Measurements from ENCODE around the gene BNIP3.
"Not testable (repeated sequence)": the region's sequence is repeated elsewhere in the genome, so short reads cannot be mapped to it uniquely, and the experiment has no call there.

BNIP3 gene

GRCh38 chr10:131949908-131950307, 31.8 kb downstream of the BNIP3 start:
- not testable (repeated sequence) for DNase-seq (ENCODE audit: low read depth in 2 of 2)

DNA sequence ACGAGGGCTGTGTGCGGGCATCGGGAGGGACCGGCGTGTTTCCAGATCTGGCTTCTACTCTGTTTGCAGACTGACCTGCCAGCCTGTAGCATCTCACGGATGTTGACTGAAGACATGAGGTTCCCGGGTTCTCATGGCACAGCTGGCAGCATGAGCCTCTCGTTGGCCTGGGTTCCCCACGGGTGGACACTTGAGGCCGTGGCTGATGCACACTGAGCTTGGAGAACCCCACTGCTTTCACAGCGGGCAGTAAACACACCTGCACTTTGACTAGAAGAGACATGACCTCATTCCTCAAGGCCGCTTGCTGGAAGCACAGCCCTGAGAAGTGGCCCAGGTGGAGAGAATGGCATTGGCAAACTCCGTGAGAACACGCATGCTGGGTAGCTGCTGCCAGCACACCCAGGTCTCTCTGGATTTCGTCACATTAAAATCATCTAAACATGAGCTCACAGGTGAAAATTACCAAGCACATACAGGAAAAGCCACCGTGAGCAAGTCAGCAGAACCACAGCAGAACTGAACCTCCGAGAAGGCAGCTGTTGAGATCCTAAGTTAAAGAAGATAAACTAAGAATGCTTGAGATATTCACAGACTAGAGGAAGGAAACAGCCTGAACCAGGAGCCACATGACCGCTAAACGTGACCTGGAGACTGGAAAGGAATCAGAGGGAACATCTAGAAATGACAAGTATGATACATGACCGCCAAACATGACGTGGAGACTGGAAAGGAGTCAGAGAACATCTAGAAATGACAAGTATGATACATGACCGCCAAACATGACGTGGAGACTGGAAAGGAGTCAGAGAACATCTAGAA, 32.5 kb downstream of the BNIP3 start:
- no peak for DNase-seq (ENCODE audit: low read depth in 2 of 2)

- no peak for DNase-seq (ENCODE audit: low read depth in 2 of 2)
These were observed 33.2 kb downstream of the BNIP3 start for GRCh38 chr10:131948501-131948900.

- no peak for DNase-seq (ENCODE audit: low read depth in 2 of 2)
These were observed 33.9 kb downstream of the BNIP3 start for GRCh38 chr10:131947631-131948347.

- no peak for DNase-seq (ENCODE audit: low read depth in 2 of 2)
These were observed 34.8 kb downstream of the BNIP3 start for GRCh38 chr10:131946880-131947279.

- DNase-seq (ENCODE audit: low read depth in 2 of 2): no peak
These were observed 35.4 kb downstream of the BNIP3 start for GRCh38 chr10:131946321-131946751.

DNA sequence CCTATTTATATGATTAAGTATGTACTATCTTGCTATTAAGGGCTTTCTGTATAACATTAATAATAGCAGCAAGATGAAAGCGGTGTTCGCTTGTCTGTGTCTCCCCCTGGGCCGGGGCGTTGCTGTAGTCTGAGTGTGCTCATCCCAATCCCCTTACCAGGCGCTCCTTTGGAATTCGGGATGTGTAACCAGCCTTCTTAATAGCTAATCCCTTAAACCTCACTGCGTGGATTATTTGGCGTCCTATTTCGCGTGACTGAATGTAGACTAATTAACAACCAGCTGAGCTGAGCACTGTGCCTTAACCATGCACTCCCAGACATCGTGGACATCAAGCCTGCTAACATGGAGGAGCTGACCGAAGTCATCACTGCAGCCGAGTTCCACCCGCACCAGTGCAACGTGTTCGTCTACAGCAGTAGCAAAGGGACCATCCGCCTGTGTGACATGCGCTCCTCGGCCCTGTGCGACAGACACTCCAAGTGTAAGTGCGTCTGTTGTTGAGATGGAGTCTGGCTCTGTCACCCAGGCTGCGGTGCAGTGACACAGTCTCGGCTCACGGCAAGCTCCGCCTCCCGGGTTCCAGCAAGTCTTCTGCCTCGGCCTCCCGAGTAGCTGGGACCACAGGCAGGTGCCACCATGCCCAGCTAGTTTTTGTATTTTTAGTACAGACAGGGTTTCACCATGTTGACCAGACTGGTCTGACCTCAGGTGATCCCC, 36.6 kb downstream of the BNIP3 start:
- no peak for DNase-seq (ENCODE audit: low read depth in 2 of 2)

GRCh38 chr10:131944412-131944811, 37.3 kb downstream of the BNIP3 start:
- no peak for DNase-seq (ENCODE audit: low read depth in 2 of 2)

- no peak for DNase-seq (ENCODE audit: low read depth in 2 of 2)
These were observed 38.5 kb downstream of the BNIP3 start for GRCh38 chr10:131943021-131943814.

GRCh38 chr10:131942455-131942854, 39.3 kb downstream of the BNIP3 start:
- no peak for DNase-seq (ENCODE audit: low read depth in 2 of 2)

- DNase-seq (ENCODE audit: low read depth in 2 of 2): no peak
These were observed 43.0 kb downstream of the BNIP3 start for GRCh38 chr10:131938681-131939080.

DNA sequence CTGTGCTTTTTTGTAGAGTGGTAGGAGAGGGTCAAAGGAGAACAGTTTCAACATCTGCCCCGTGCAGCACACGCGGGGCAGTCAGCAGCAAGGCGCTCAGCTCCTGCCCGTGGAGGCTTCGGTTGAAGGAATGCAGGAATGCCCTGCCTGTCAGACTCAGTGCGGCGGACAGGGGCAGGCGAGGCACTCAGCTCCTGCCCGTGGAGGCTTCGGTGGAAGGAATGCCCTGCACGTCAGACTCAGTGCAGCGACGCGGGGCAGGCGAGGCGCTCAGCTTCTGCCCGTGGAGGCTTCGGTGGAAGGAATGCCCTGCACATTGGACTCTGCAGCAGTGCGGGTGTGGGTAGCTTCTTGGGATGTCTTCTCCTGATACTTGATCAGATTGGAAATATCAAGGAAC, 43.9 kb downstream of the BNIP3 start:
- DNase-seq (ENCODE audit: low read depth in 2 of 2): no peak

DNA sequence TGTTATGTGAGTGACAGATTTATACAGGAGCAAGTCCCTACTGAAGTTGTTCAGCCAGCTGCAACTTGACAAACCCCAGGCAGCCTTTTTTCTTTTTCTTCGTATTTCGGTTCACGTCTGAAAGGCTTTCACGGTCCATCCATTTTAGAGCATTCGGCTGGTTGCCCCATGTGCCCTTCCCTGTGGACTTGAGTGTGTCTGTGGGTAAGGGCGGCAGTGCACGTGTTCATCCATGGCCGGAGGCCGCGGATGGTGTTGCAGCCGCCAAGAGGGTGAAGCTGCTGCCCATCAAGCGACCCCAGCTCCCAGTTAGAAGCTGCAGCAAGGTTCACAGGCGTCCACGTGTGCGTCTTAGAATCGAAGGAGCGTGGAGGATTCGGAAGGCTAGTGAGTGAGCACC, 45.0 kb downstream of the BNIP3 start:
- no peak for DNase-seq (ENCODE audit: low read depth in 2 of 2)

DNA sequence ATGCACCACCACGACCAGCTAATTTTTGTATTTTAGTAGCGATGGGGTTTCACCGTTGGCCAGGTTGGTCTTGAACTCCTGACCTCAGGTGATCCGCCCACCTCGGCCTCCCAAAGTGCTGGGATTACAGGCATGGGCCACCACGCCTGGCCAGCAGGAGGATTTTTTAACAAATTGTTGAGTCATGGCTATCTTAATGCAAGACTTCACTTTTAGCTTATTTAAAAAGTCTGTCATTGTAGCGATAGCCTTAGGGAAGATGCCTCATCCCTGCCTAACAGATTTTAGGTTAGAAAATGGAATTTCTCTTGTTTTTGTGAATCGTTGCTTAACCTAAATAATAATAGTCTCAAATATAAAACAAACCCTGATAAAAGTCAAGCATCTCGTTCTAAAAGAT, 45.4 kb downstream of the BNIP3 start:
- no peak for DNase-seq (ENCODE audit: low read depth in 2 of 2)

GRCh38 chr10:131935260-131935659, 46.5 kb downstream of the BNIP3 start:
- no peak for DNase-seq (ENCODE audit: low read depth in 2 of 2)

- no peak for DNase-seq (ENCODE audit: low read depth in 2 of 2)
These were observed 47.0 kb downstream of the BNIP3 start for GRCh38 chr10:131934769-131935168.

GRCh38 chr10:131933696-131934086, 48.0 kb downstream of the BNIP3 start:
- no peak for DNase-seq (ENCODE audit: low read depth in 2 of 2)

GRCh38 chr10:131933016-131933695, 48.6 kb downstream of the BNIP3 start:
- no peak for DNase-seq (ENCODE audit: low read depth in 2 of 2)

DNA sequence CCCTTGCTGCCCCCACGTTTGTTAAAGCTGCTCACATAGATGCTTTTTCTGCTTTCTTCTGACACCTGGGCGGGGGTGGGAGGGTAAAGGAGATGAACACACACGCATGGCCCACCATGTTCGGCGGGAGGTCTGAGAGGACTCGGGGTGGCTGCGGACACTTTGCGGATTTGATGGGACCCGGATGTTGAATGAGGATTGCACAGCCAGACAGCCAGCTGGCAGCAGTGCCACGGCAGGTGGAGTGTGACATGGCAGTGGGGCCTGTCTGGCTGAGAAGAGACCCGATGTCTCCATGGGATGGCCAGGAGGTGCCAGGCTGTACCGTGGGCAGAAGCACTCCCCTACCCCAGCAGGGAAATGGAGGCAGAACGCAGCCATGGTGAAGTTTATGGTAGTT, 49.7 kb downstream of the BNIP3 start:
- DNase-seq (ENCODE audit: low read depth in 2 of 2): no peak

GRCh38 chr10:131930586-131931330, 51.0 kb downstream of the BNIP3 start:
- no peak for DNase-seq (ENCODE audit: low read depth in 2 of 2)

All from stimulated activated CD8-positive, alpha-beta memory T cell treated with anti-CD3 and anti-CD28 coated beads, Interleukin-15, amount 100 ng/mL, for 4 hours (primary cell).